Mammary epithelial cell (primary cell): Measurements from ENCODE around the gene USP20.

Experiments used
- CTCF ChIP-seq, 2 donors: IDR thresholded peaks in 1 of 2; conservative IDR thresholded peaks in 1 of 2; 2 replicates each; pipeline ENCODE4 v1.5.1; 2011 to 2012; ENCODE audit warnings: inconsistent platforms in 2 of 2, low read length in 2 of 2, mild to moderate bottlenecking in 2 of 2, control low read depth in 1 of 2, low read depth in 1 of 2; ENCODE audit not compliant: insufficient read depth in 1 of 2; ENCODE audit errors: extremely low read depth in 1 of 2
- EZH2 ChIP-seq: IDR thresholded peaks from 2 replicates; pipeline ENCODE4 v1.6.1; 2012; ENCODE audit warnings: low read length, inconsistent platforms, borderline replicate concordance

- TF ChIP-seq CTCF (conservative IDR thresholded peaks at IDR 0.05 in 1 of 2, IDR thresholded peaks at IDR 0.05 in 1 of 2; ENCODE audit: extremely low read depth in 1 of 2, insufficient read depth in 1 of 2, low read depth in 1 of 2, low read length in 2 of 2) (no peak), EZH2 (no peak)
These were observed 46.5 kb downstream of the USP20 start for GRCh38 chr9:129881547-129882324.
